Retinal pigment epithelial cell (primary cell): ENCODE results near the gene NUAK1.

Source experiments
- DNase-seq: peaks from one replicate; pipeline ENCODE4 v3.0.0-alpha.2; 2010; ENCODE audit warnings: low read depth
- H3K4me3 ChIP-seq: 2 replicates; pipeline ENCODE4 v1.5.1; 2011; ENCODE audit warnings: mild to moderate bottlenecking, low read length, control low read depth, moderate library complexity
- CTCF ChIP-seq: conservative IDR thresholded peaks from 2 replicates; pipeline ENCODE4 v1.5.1; 2011; ENCODE audit warnings: low read depth, low read length, control low read depth, inconsistent platforms

NUAK1 gene

GRCh38 chr12:106161491-106161890, 22.7 kb upstream of the NUAK1 start:
- no peak for DNase-seq
- TF ChIP-seq CTCF = no peak
- no peak overlapping the region for H3K4me3 ChIP-seq

GRCh38 chr12:106160915-106161314, 22.2 kb upstream of the NUAK1 start:
- no peak for TF ChIP-seq CTCF
- H3K4me3 ChIP-seq = no peak overlapping the region
- no peak for DNase-seq

GRCh38 chr12:106157802-106158201, 19.0 kb upstream of the NUAK1 start:
- no peak for DNase-seq
- TF ChIP-seq CTCF = no peak
- no peak overlapping the region for H3K4me3 ChIP-seq

DNA sequence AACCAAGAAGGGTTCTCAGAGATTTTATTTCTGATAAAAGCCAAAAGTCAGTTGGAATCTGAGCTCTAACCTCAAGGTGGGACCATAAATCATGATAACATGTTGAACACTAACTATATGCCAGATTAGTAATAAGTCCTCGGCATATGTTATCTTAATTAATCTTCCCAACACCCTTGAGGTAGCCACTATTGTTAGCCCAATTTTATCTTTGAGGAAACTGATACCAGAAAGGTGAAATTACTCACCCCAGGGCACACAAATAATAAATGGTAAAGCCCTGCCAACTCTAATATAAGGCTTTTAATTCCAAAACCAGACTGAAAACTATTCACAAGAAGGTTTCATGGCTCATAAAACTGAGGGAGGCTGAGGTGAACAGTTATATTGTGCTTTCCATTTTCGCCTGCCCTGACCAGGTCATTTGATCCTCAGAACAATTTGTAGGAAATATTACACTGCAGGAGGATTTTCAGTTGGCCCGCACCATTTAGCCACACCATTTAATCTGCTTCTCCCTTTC, 16.1 kb upstream of the NUAK1 start:
- H3K4me3 ChIP-seq = no peak overlapping the region
- no peak for DNase-seq
- no peak for TF ChIP-seq CTCF

DNA sequence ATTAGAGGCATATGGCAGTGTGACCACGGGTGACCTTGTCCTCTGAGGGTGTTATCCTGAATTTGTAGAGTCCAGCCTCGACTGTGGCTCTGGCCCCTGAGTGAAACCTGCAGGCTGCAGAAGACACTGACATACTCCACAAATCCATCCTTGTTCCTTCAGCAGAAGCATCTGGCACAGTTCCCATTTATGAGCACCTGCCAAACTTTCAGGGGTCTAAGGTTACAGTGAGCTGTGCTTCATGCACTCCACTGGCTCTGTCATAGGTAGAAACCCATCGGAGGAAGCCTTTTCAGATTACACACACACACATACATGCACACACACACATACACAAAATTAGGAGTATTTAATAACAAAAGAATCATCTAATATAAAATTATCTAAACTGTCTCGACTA, 13.6 kb upstream of the NUAK1 start:
- no peak for DNase-seq
- no peak overlapping the region for H3K4me3 ChIP-seq
- no peak for TF ChIP-seq CTCF

GRCh38 chr12:106150555-106150954, 11.8 kb upstream of the NUAK1 start:
- H3K4me3 ChIP-seq = no peak overlapping the region
- no peak for DNase-seq
- no peak for TF ChIP-seq CTCF

- TF ChIP-seq CTCF = peak; percentile 77
- DNase-seq = no peak
- H3K4me3 ChIP-seq = no peak overlapping the region
These were observed 10.5 kb upstream of the NUAK1 start for GRCh38 chr12:106149096-106149784.
